ENCODE results near the gene AICDA.
"Not testable (repeated sequence)": the region's sequence is repeated elsewhere in the genome, so short reads cannot be mapped to it uniquely, and the experiment has no call there.

The AICDA gene

DNA sequence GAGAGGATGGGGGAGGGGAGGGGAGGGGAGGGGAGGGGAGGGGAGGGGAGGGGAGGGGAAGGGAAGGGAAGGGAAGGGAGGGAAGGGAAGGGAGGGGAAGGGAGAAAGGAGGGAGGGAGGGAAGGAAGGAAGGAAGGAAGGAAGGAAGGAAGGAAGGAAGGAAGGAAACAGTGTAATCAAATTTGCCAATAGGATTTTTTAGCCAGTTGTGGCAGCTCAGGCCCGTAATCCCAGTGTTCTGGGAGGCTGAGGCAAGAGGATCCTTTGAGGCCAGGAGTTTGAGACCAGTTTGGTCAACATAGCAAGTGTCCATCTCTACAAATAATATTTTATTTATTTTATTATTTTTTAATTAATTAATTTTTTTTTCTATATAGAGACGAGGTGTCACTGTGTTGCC is 19.4 kb downstream of the AICDA start:
- DNase-seq (ENCODE audit: low read depth): no peak
- no peak for TF ChIP-seq POLR2A (IDR thresholded peaks at IDR 0.05; ENCODE audit: extremely low read depth, insufficient read length)
- TF ChIP-seq, protein P1, sequence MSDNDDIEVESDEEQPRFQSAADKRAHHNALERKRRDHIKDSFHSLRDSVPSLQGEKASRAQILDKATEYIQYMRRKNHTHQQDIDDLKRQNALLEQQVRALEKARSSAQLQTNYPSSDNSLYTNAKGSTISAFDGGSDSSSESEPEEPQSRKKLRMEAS (IDR thresholded peaks at IDR 0.05; ENCODE audit: low read depth, low read length): no peak
- TF ChIP-seq, protein P2, sequence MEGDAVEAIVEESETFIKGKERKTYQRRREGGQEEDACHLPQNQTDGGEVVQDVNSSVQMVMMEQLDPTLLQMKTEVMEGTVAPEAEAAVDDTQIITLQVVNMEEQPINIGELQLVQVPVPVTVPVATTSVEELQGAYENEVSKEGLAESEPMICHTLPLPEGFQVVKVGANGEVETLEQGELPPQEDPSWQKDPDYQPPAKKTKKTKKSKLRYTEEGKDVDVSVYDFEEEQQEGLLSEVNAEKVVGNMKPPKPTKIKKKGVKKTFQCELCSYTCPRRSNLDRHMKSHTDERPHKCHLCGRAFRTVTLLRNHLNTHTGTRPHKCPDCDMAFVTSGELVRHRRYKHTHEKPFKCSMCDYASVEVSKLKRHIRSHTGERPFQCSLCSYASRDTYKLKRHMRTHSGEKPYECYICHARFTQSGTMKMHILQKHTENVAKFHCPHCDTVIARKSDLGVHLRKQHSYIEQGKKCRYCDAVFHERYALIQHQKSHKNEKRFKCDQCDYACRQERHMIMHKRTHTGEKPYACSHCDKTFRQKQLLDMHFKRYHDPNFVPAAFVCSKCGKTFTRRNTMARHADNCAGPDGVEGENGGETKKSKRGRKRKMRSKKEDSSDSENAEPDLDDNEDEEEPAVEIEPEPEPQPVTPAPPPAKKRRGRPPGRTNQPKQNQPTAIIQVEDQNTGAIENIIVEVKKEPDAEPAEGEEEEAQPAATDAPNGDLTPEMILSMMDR (IDR thresholded peaks at IDR 0.05; ENCODE audit: low read depth, low read length): no peak
- no peak for TF ChIP-seq MYC (IDR thresholded peaks at IDR 0.05; ENCODE audit: low read depth, low read length)
- H3K4me3 ChIP-seq (ENCODE audit: low read depth, low read length): no peak overlapping the region

DNA sequence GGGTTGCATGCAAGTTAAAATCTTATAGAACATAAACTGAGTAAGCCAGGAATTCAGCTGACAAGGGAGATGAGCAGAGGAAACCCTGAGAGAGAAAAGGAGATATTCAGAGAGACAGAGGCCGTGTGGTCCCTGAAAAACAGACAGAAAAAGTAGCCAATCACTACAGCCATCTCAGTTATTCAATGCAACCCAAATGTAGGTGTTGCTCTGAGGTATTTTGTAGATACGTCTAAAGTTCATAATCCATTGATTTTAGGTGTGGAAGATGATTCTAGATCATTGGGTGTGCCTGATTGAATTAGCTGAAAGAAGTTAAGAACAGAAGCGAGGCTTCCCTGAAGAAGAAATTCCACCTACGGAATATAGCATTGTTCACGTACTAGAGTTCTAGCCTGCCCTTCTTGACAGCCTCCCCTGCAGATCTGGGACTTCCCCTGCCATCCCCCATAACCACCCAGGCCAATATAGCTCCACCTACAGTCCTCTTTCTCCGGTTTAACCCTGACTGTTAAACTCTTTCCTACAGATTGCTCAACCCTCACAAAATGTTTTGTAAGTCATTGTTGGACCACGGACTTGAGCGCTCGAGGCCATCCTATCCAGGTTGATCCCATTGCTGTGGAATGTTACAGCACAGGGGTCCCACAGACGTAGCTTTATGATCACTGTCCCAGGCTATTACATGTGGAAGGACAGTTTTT is 21.7 kb downstream of the AICDA start:
- TF ChIP-seq POLR2A (IDR thresholded peaks at IDR 0.05; ENCODE audit: extremely low read depth, insufficient read length): no peak
- TF ChIP-seq, protein P1 (IDR thresholded peaks at IDR 0.05; ENCODE audit: low read depth, low read length): no peak
- no peak for TF ChIP-seq MYC (IDR thresholded peaks at IDR 0.05; ENCODE audit: low read depth, low read length)
- TF ChIP-seq, protein P2 (IDR thresholded peaks at IDR 0.05; ENCODE audit: low read depth, low read length): peak; percentile 33
- peak; percentile 85 for DNase-seq (ENCODE audit: low read depth)
- no peak overlapping the region for H3K4me3 ChIP-seq (ENCODE audit: low read depth, low read length)

DNA sequence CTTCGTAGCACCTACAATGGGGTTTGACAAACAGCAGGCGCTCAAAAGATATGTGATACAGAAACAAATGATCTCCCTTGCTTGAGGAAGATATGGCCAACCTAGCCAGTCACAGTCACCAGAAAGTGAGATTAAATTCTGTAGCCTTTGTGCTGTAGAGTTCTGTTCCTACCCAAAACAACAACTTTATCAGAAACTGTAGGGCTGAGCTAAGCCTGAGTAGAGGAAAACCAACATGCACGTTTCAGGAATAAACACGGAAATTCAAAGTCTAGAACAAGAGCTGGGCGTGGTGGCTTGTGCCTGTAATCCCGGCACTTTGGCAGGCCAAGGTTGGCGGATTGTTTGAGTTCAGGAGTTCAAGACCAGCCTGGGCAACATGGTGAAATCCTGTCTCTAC is 23.0 kb downstream of the AICDA start:
- TF ChIP-seq MYC (IDR thresholded peaks at IDR 0.05; ENCODE audit: low read depth, low read length) (no peak), POLR2A (IDR thresholded peaks at IDR 0.05; ENCODE audit: extremely low read depth, insufficient read length) (no peak)
- TF ChIP-seq, protein P2 (IDR thresholded peaks at IDR 0.05; ENCODE audit: low read depth, low read length): no peak
- TF ChIP-seq, protein P1 (IDR thresholded peaks at IDR 0.05; ENCODE audit: low read depth, low read length): no peak
- no peak overlapping the region for H3K4me3 ChIP-seq (ENCODE audit: low read depth, low read length)
- DNase-seq (ENCODE audit: low read depth): no peak

- DNase-seq (ENCODE audit: low read depth); H3K4me3 ChIP-seq (ENCODE audit: low read depth, low read length): not testable (repeated sequence)
Observed at GRCh38 chr12:8584478-8584877, 28.2 kb downstream of the AICDA start.

- no peak overlapping the region for H3K4me3 ChIP-seq (ENCODE audit: low read depth, low read length)
- DNase-seq (ENCODE audit: low read depth): peak; percentile 24
- TF ChIP-seq MYC (IDR thresholded peaks at IDR 0.05; ENCODE audit: low read depth, low read length) (no peak), POLR2A (IDR thresholded peaks at IDR 0.05; ENCODE audit: extremely low read depth, insufficient read length) (no peak)
- TF ChIP-seq, protein P1 (IDR thresholded peaks at IDR 0.05; ENCODE audit: low read depth, low read length): no peak
- TF ChIP-seq, protein P2 (IDR thresholded peaks at IDR 0.05; ENCODE audit: low read depth, low read length): no peak
Observed at GRCh38 chr12:8584004-8584403, 28.7 kb downstream of the AICDA start.

DNA sequence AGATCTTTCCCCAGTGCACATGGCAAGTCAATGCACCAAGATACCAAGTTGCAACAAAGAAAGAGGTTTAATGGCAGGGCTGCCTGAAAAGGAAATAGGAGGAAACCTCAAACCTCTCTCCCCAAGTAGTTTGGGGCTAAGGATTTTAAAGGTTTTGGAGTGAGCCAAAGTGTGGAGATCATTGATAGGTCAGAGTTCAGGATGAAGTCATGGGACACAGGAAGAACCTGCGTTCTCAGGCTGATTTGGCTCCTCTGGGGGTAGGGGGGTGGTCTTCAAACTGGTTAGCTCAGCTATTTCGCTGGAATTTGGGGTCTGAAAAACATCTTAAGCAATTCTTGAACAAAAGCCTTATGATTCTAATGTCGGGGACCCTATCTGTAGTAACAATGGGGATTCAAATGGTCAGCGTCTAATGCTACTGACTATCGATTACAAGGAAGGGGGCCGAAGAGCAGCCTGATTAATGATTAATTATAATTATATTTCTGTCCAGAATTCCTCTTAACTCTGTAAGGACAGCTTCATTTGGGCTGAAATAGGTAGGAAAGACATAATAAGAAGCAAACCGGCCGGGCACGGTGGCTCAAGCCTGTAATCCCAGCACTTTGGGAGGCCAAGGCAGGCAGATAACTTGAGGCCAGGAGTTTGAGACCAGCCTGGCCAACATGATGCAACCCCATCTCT is 31.4 kb downstream of the AICDA start:
- H3K4me3 ChIP-seq (ENCODE audit: low read depth, low read length): no peak overlapping the region
- DNase-seq (ENCODE audit: low read depth): peak; percentile 18
- TF ChIP-seq MYC (IDR thresholded peaks at IDR 0.05; ENCODE audit: low read depth, low read length) (no peak), POLR2A (IDR thresholded peaks at IDR 0.05; ENCODE audit: extremely low read depth, insufficient read length) (no peak)
- TF ChIP-seq, protein P2 (IDR thresholded peaks at IDR 0.05; ENCODE audit: low read depth, low read length): no peak
- TF ChIP-seq, protein P1 (IDR thresholded peaks at IDR 0.05; ENCODE audit: low read depth, low read length): no peak
